GM21360 (cell line): ENCODE measurements around the gene ZNF75A.
"Not testable (repeated sequence)": the region's sequence is repeated elsewhere in the genome, so short reads cannot be mapped to it uniquely, and the experiment has no call there.

ENCODE experiments used
- ATAC-seq: cut with Tn5 transposase; IDR thresholded peaks from one replicate; pipeline ENCODE4 v1.9.1; 2021; ENCODE audit warnings: mild to moderate bottlenecking, moderate library complexity; ENCODE audit not compliant: unreplicated experiment

The ZNF75A gene

GRCh38 chr16:3305109-3306068, at the start of gene ZNF75A, which contains the start of gene TIGD7:
ZNF75A (plus strand) TSS chr16:3305497; CDS start chr16:3308429, 2,932 bp downstream.
TIGD7 (minus strand) TSS chr16:3305430; CDS start chr16:3300614, 4,816 bp downstream.
- peak; percentile 84 for ATAC-seq

GRCh38 chr16:3256146-3256865, 49.0 kb upstream of the ZNF75A start, which contains the start of gene MEFV:
MEFV (minus strand) TSS chr16:3256633; CDS start chr16:3256587, 46 bp downstream.
- no peak for ATAC-seq

- no peak for ATAC-seq
These were observed 48.3 kb upstream of the ZNF75A start for GRCh38 chr16:3256866-3257465.

- ATAC-seq: no peak
These were observed 45.5 kb upstream of the ZNF75A start for GRCh38 chr16:3259836-3260235.

- no peak for ATAC-seq
These were observed 42.8 kb upstream of the ZNF75A start for GRCh38 chr16:3262517-3262916.

GRCh38 chr16:3264137-3265036, 40.9 kb upstream of the ZNF75A start:
- ATAC-seq: peak; percentile 78

GRCh38 chr16:3266873-3267537, 38.3 kb upstream of the ZNF75A start:
- ATAC-seq: no peak

GRCh38 chr16:3268294-3268693, 37.0 kb upstream of the ZNF75A start:
- ATAC-seq: no peak

GRCh38 chr16:3270718-3271117, 34.6 kb upstream of the ZNF75A start:
- not testable (repeated sequence) for ATAC-seq

- ATAC-seq: not testable (repeated sequence)
These were observed 34.0 kb upstream of the ZNF75A start for GRCh38 chr16:3271281-3271680.

GRCh38 chr16:3274490-3274889, 30.8 kb upstream of the ZNF75A start:
- no peak for ATAC-seq

GRCh38 chr16:3274947-3275346, 30.4 kb upstream of the ZNF75A start:
- ATAC-seq: no peak

- no peak for ATAC-seq
These were observed 28.6 kb upstream of the ZNF75A start for GRCh38 chr16:3276679-3277078.

- no peak for ATAC-seq
These were observed 24.0 kb upstream of the ZNF75A start for GRCh38 chr16:3281222-3281820.

GRCh38 chr16:3282103-3282729, 23.1 kb upstream of the ZNF75A start:
- peak; percentile 8 for ATAC-seq

- ATAC-seq: peak; percentile 79
These were observed 22.4 kb upstream of the ZNF75A start, which contains the start of gene ZNF263 for GRCh38 chr16:3282730-3283542. ZNF263 (plus strand) TSS chr16:3283491; CDS start chr16:3283819, 328 bp downstream.

GRCh38 chr16:3283543-3284447, 21.5 kb upstream of the ZNF75A start:
- ATAC-seq: no peak
